Measurements from ENCODE around the gene C9orf153. TPM values are rescaled to one million over a fixed set of nuclear protein-coding genes. Genes with fewer than 3 reads are reported as not detected.

C9orf153 gene
- not detected for total RNA-seq (2021; ENCODE audit: unreplicated experiment)
- polyA plus RNA-seq (2012), result not detected in 2 replicates
- percentile 39 among the genes with signal in this experiment for Bru-seq, nascent RNA
- percentile 48 among the genes with signal in this experiment for BruChase-seq, experiment 1, labeled RNA remaining after a 6-hour chase
- percentile 47 among the genes with signal in this experiment for BruChase-seq, experiment 2, labeled RNA remaining after a 2-hour chase
- long read RNA-seq, result 0 reads

GRCh38 chr9:86259557-86259956, at the start of gene C9orf153:
Gene C9orf153 (minus strand): TSS chr9:86259657. CDS start chr9:86229603, 30,054 bp downstream.
- Histone ChIP-seq H3K27me3 (ENCODE audit: insufficient read depth, low read length) (no peaks in the 10 kb centered on the region), H3K27ac (ENCODE audit: low read depth, low read length) (no peak within 1 kb of the TSS), H3K79me2 (ENCODE audit: insufficient read depth, low read length) (peaks cover 4% of the 10 kb centered on the region; the same call in 1 of the 2 replicates), H2AFZ (ENCODE audit: low read depth, low read length, poor library complexity, severe bottlenecking) (no peak within 1 kb of the TSS), H3K4me3 (replicated peaks in 1 of 2; ENCODE audit: low read depth in 1 of 2, low read length in 2 of 2) (no peak within 1 kb of the TSS), H3K4me1 (ENCODE audit: control insufficient read depth in 1 of 2, insufficient read depth in 2 of 2, low read length in 2 of 2) (no peaks in the 10 kb centered on the region), H3K9me2 (ENCODE audit: insufficient read depth) (no peaks in the 10 kb centered on the region), H3K36me3 (ENCODE audit: control insufficient read depth in 1 of 2, insufficient read depth in 2 of 2, low read length in 2 of 2) (peaks cover 2 to 6% of the 10 kb centered on the region in 2 experiments; a peak in 1 of 4 replicates), H4K20me1 (ENCODE audit: insufficient read depth) (no peaks in the 10 kb centered on the region), H3K9me3 (ENCODE audit: control insufficient read depth in 1 of 2, insufficient read depth in 1 of 2, low read depth in 1 of 2, low read length in 2 of 2) (no peaks in the 10 kb centered on the region), H3K4me2 (ENCODE audit: low read length) (no peak within 1 kb of the TSS), H3K9ac (ENCODE audit: low read length) (no peak within 1 kb of the TSS)
- ChIA-PET CTCF (no interaction called here), POLR2A (no interaction called here), RAD21 (ENCODE audit: low non-redundant PET in 1 of 2, low total read pairs in 2 of 2, uncharacterized antibody in 2 of 2, unreplicated experiment in 2 of 2) (no interaction called here)
- TF ChIP-seq SRF (IDR thresholded peaks at IDR 0.05; ENCODE audit: low read depth) (no peak), FOSL1 (IDR thresholded peaks at IDR 0.05; ENCODE audit: low read depth) (no peak), EZH2 (IDR thresholded peaks at IDR 0.05) (no peak), TCF7L2 (IDR thresholded peaks at IDR 0.05; ENCODE audit: borderline replicate concordance, extremely low read depth, insufficient read depth, insufficient read length) (no peak)
- intact Hi-C loops (cut with micrococcal nuclease), result no loop called here
- no peak for DNase-seq (ENCODE audit: low read depth, low spot score)
- no TSS peak for BruUV-seq (replicated peaks)
- no peak for ATAC-seq

GRCh38 chr9:86308687-86309086, 49.2 kb upstream of the C9orf153 start:
- Histone ChIP-seq H3K27ac (ENCODE audit: low read depth, low read length) (no peak overlapping the region), H3K79me2 (ENCODE audit: insufficient read depth, low read length) (no peaks in the 10 kb centered on the region), H3K9ac (ENCODE audit: low read length) (no peak overlapping the region), H3K4me2 (ENCODE audit: low read length) (no peak overlapping the region), H3K4me1 (ENCODE audit: control insufficient read depth in 1 of 2, insufficient read depth in 2 of 2, low read length in 2 of 2) (peaks cover 2% of the 10 kb centered on the region in 2 experiments; a peak in 3 of 4 replicates), H3K27me3 (ENCODE audit: insufficient read depth, low read length) (no peaks in the 10 kb centered on the region), H3K36me3 (ENCODE audit: control insufficient read depth in 1 of 2, insufficient read depth in 2 of 2, low read length in 2 of 2) (peaks cover 19 to 46% of the 10 kb centered on the region in 2 experiments; a peak in 3 of 4 replicates), H4K20me1 (ENCODE audit: insufficient read depth) (no peaks in the 10 kb centered on the region), H3K4me3 (replicated peaks in 1 of 2; ENCODE audit: low read depth in 1 of 2, low read length in 2 of 2) (no peak overlapping the region), H3K9me2 (ENCODE audit: insufficient read depth) (no peaks in the 10 kb centered on the region), H3K9me3 (ENCODE audit: control insufficient read depth in 1 of 2, insufficient read depth in 1 of 2, low read depth in 1 of 2, low read length in 2 of 2) (no peaks in the 10 kb centered on the region), H2AFZ (ENCODE audit: low read depth, low read length, poor library complexity, severe bottlenecking) (no peak overlapping the region)
- TF ChIP-seq POLR2A (IDR thresholded peaks at IDR 0.05; ENCODE audit: borderline replicate concordance, extremely low read depth, insufficient read depth, insufficient read length) (no peak), CTCF (IDR thresholded peaks at IDR 0.05 in 2 of 3, conservative IDR thresholded peaks at IDR 0.05 in 1 of 3; ENCODE audit: borderline replicate concordance in 1 of 3, insufficient read depth in 1 of 3, low read depth in 2 of 3, low read length in 2 of 3) (no peak), SIN3A (IDR thresholded peaks at IDR 0.05; ENCODE audit: low read depth) (no peak), CEBPB (IDR thresholded peaks at IDR 0.05; ENCODE audit: low read depth) (no peak), MAX (IDR thresholded peaks at IDR 0.05) (no peak), POLR2AphosphoS5 (IDR thresholded peaks at IDR 0.05; ENCODE audit: low read depth, low read length) (no peak), RAD21 (IDR thresholded peaks at IDR 0.05; ENCODE audit: low read depth) (no peak), ZBTB33 (IDR thresholded peaks at IDR 0.05; ENCODE audit: extremely low read depth, insufficient replicate concordance, low read length) (no peak), TCF7L2 (IDR thresholded peaks at IDR 0.05; ENCODE audit: borderline replicate concordance, extremely low read depth, insufficient read depth, insufficient read length) (no peak), ZNF274 (IDR thresholded peaks at IDR 0.05; ENCODE audit: low read depth, low read length) (no peak), EZH2phosphoT487 (IDR thresholded peaks at IDR 0.05; ENCODE audit: borderline replicate concordance) (no peak), YY1 (IDR thresholded peaks at IDR 0.05; ENCODE audit: extremely low read depth, insufficient replicate concordance, low read depth, low read length) (no peak), JUND (IDR thresholded peaks at IDR 0.05) (no peak), SRF (IDR thresholded peaks at IDR 0.05; ENCODE audit: low read depth) (no peak), ELF1 (IDR thresholded peaks at IDR 0.05; ENCODE audit: borderline replicate concordance, low read depth) (no peak)
- ChIA-PET RAD21 (ENCODE audit: low non-redundant PET in 1 of 2, low total read pairs in 2 of 2, uncharacterized antibody in 2 of 2, unreplicated experiment in 2 of 2) (no interaction called here), CTCF (no interaction called here), POLR2A (no interaction called here)
- DNase-seq (ENCODE audit: low read depth, low spot score) (no peak), ATAC-seq (no peak)
- intact Hi-C loops (cut with micrococcal nuclease), result no loop called here
- no TSS peak for BruUV-seq (replicated peaks)

All from HCT116 (cell line).